DND-41 (cell line): Measurements from ENCODE around the gene KIF13A.

ENCODE experiments used
- EZH2 ChIP-seq: IDR thresholded peaks from 3 replicates; pipeline ENCODE4 v1.6.1; 2012; ENCODE audit warnings: borderline replicate concordance, low read depth, mild to moderate bottlenecking, moderate library complexity, low read length, inconsistent platforms; ENCODE audit not compliant: severe bottlenecking
- TF ChIP-seq, protein P1 (sequence below): IDR thresholded peaks from 2 replicates; pipeline ENCODE4 v1.5.1; 2012; ENCODE audit warnings: borderline replicate concordance, low read length, moderate library complexity, mild to moderate bottlenecking; ENCODE audit not compliant: poor library complexity, severe bottlenecking; ENCODE audit errors: extremely low read depth

DNA sequence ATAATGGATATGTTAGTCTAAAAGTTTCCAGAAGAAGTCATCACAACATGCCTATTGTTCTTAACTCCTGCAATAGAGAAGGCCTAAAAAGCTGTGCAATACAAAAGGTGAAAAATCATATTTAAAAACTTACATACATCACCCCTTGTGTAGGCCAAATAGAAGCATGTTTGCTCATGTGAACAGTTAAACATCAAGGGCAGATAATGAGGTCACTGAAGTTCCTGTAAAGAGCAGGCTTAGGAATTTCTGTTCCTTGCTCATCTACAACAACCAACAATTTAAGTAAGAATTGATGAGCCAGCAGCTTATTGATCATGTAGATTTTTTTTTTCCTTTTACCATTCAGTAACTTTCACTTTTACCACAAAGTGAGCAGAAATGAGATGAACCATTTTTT lies 273.3 kb downstream of the KIF13A start:
- TF ChIP-seq EZH2: no peak
- TF ChIP-seq, protein P1, sequence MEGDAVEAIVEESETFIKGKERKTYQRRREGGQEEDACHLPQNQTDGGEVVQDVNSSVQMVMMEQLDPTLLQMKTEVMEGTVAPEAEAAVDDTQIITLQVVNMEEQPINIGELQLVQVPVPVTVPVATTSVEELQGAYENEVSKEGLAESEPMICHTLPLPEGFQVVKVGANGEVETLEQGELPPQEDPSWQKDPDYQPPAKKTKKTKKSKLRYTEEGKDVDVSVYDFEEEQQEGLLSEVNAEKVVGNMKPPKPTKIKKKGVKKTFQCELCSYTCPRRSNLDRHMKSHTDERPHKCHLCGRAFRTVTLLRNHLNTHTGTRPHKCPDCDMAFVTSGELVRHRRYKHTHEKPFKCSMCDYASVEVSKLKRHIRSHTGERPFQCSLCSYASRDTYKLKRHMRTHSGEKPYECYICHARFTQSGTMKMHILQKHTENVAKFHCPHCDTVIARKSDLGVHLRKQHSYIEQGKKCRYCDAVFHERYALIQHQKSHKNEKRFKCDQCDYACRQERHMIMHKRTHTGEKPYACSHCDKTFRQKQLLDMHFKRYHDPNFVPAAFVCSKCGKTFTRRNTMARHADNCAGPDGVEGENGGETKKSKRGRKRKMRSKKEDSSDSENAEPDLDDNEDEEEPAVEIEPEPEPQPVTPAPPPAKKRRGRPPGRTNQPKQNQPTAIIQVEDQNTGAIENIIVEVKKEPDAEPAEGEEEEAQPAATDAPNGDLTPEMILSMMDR: no peak
